NT2/D1 (cell line): ENCODE data around the gene LMAN1.

ENCODE experiments used
- YY1 ChIP-seq: IDR thresholded peaks from 2 replicates; pipeline ENCODE4 v1.6.1; 2011; ENCODE audit not compliant: insufficient read length, insufficient read depth
- ZNF274 ChIP-seq: IDR thresholded peaks from 2 replicates; pipeline ENCODE4 v1.6.1; 2011; ENCODE audit warnings: mild to moderate bottlenecking, low read depth, low read length

- TF ChIP-seq ZNF274 (no peak), YY1 (no peak)
These were observed 79.3 kb downstream of the LMAN1 start for GRCh38 chr18:59279722-59280121.
